ENCODE measurements around the gene HPS5. TPM values are rescaled to one million over a fixed set of nuclear protein-coding genes. Genes with fewer than 3 reads are reported as not detected.

The HPS5 gene
- total RNA-seq, 1 donor from 2014 or later: 54.1 TPM

DNA sequence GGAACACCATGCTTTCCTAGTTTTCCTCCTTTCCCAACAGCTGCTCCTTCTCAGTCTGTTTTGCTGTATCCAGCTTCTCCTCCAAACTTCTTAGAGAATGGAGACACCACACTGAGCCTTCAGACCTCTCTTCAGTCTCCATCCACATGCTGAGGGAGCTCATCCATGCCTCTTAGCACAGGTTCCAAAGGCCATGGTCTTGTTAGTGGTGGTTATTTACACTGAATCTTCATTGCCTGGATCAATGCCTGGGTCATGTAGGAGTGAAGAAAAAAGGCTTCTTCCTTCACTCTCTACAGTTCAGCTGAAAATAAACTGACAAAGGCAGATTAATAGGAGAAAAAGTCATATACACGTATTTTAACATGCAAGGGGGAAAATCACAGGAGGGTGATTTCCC lies 82.3 kb downstream of the HPS5 start:
- no peak for DNase-seq (ENCODE audit: low read depth)

DNA sequence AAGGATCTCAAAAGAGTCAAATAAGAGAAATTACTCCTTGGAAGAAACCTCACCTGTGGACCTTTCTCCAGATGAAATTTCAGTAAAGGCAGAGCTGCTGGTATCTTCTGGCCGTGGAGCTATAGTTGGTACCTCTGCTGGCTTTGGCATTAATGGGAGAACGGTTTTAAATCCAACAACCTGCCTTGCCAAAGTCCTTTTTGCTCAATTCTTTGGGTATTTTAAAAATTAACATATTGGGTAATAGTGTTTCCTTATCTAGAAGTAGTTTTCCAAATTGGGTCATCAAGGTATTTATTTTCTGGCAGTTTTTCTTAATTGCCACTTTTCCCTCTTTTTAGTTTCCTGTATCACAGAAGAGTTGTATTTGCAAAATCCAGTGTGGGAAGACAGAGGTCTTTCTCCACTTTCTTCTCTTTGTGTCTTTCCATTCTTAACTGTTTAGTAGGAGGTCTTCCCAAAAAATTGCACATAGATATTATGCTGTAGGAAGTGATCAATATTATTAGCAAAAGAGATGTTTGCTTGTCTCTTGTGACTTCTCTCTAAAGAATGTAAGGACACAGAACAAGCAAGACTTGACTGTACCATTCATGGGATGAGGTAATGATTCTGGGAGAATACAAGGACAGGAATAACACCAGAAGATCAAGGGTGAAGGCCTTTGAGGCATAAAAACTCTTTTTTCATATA lies 85.1 kb downstream of the HPS5 start, which contains the start of gene SAA4:
SAA4 (minus strand) TSS at position 139 of the 693 bp plus-strand sequence. CDS start 876 bp downstream, outside the sequence.
- DNase-seq (ENCODE audit: low read depth): no peak

DNA sequence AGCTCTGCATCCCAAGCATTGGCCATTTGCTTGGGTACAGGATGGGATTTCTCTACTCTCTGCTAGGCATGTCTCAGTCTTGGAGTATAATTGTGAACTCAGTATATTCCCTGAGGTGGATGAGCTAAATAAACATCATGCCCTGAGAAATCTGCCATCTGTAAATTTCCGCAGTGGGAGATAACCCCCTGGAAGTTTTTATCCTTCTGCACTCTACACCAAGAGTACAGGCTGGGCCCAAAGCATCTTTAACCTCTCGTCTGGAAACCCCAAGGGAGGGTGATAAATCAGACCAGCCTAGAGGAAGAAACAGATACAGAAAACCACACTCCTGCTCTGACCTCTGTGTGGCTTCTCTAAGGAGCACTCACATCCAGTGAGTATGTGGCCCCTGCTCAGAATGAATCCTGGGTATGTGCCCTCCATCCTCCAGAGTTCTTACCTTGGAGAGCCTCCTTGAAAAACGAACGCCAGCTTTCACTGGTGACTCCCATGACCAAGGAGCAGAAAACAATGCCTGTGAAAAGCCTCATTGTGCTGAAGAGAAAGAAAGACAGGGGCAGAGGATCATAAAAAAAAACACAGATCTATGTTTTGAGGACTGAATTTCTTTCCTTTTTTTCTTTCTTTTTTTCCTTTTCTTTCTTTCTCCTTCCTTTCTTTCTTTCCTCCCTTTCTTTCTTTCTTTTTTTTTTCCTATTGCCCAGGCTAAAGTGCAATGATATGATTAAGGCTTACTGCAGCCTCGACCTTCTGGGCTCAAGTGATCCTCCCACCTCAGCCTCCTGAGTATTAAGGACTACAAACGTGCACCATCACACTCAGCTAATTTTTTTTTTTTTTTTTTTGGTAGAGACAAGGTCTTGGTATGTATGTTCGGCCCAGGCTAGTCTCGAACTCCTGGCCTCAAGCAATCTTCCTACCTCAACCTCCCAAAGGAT lies 86.3 kb downstream of the HPS5 start:
- DNase-seq (ENCODE audit: low read depth): no peak

DNA sequence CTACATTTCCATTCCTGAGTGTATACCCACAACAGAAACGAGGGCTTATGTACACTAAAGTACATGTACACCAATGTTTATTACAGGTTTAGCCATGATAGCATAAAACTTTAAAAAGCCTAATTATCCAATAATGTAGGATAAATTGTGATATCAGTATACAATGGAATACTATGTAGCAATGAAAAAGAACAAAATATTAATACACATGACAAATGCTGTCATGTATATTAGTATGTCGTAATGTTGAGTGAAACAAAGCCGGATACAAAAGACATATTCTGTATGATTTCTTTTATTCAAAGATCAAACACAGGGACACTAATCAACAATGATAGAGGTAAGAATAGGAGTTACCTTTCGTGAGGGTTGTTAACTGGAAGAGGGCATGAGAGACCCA lies 88.0 kb downstream of the HPS5 start:
- DNase-seq (ENCODE audit: low read depth): no peak

- no peak for DNase-seq (ENCODE audit: low read depth)
These were observed 91.1 kb downstream of the HPS5 start for GRCh38 chr11:18230859-18231258.

DNA sequence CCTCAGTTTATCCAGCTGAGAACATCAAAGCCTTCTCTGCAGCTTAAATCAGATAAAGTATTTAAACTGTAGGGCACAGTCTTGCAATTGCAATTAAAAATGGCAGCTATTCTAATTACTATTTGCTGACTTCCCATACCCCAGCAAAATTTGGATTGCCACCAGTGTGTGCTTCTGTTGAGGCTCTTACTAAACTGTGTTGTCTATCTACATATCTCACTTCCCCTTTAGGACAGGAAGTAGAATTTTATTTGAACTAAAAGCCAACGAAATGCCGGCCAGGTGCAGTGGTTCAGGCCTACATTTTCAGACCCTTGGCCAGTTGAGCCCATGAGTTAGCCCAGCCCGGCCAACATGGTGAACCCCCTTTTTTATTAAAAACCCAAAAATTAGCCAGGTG lies 92.4 kb downstream of the HPS5 start:
- no peak for DNase-seq (ENCODE audit: low read depth)

Other genes with a start within 250 kb of the HPS5 start
- 15.2 and 22.7 TPM in 2 replicates for gene SAAL1, start 216.1 kb downstream of the HPS5 start, total RNA-seq
- not detected in 2 replicates for gene MRGPRX3, start 189.6 kb downstream of the HPS5 start, total RNA-seq
- gene MRGPRX4, start 149.3 kb downstream of the HPS5 start, total RNA-seq: not detected in 2 replicates
- 2.4 and 7.5 TPM in 2 replicates for gene SAA4, start 85.3 kb downstream of the HPS5 start, total RNA-seq
- gene SAA2, start 73.5 kb downstream of the HPS5 start, total RNA-seq: 225 and 425 TPM in 2 replicates
- 137 and 322 TPM in 2 replicates for gene SAA1, start 55.9 kb downstream of the HPS5 start, total RNA-seq
- 67.6 and 72.2 TPM in 2 replicates for gene GTF2H1, start 427 bp upstream of the HPS5 start, total RNA-seq
- 1,349 and 2,674 TPM in 2 replicates for gene LDHA, start 72.4 kb upstream of the HPS5 start, total RNA-seq
- 0.20 TPM in 1 of 2 replicates, not detected in the other for gene LDHC, start 90.2 kb upstream of the HPS5 start, total RNA-seq
- not detected in 2 replicates for gene LDHAL6A, start 133.7 kb upstream of the HPS5 start, total RNA-seq
- gene TSG101, start 204.8 kb upstream of the HPS5 start, total RNA-seq: 64.8 and 95.5 TPM in 2 replicates

Data from renal cortical epithelial cell (primary cell).